SKM-1 (cell line): ENCODE data around the gene CLUH.

ENCODE experiments used
- DNase-seq: peaks from one replicate; lab custom pipeline; 2025; ENCODE audit not compliant: unreplicated experiment; lab: John Stamatoyannopoulos, UW

CLUH gene, protein sequence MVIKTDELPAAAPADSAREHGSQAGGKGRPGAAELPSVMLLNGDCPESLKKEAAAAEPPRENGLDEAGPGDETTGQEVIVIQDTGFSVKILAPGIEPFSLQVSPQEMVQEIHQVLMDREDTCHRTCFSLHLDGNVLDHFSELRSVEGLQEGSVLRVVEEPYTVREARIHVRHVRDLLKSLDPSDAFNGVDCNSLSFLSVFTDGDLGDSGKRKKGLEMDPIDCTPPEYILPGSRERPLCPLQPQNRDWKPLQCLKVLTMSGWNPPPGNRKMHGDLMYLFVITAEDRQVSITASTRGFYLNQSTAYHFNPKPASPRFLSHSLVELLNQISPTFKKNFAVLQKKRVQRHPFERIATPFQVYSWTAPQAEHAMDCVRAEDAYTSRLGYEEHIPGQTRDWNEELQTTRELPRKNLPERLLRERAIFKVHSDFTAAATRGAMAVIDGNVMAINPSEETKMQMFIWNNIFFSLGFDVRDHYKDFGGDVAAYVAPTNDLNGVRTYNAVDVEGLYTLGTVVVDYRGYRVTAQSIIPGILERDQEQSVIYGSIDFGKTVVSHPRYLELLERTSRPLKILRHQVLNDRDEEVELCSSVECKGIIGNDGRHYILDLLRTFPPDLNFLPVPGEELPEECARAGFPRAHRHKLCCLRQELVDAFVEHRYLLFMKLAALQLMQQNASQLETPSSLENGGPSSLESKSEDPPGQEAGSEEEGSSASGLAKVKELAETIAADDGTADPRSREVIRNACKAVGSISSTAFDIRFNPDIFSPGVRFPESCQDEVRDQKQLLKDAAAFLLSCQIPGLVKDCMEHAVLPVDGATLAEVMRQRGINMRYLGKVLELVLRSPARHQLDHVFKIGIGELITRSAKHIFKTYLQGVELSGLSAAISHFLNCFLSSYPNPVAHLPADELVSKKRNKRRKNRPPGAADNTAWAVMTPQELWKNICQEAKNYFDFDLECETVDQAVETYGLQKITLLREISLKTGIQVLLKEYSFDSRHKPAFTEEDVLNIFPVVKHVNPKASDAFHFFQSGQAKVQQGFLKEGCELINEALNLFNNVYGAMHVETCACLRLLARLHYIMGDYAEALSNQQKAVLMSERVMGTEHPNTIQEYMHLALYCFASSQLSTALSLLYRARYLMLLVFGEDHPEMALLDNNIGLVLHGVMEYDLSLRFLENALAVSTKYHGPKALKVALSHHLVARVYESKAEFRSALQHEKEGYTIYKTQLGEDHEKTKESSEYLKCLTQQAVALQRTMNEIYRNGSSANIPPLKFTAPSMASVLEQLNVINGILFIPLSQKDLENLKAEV (N-terminal part only)

DNA sequence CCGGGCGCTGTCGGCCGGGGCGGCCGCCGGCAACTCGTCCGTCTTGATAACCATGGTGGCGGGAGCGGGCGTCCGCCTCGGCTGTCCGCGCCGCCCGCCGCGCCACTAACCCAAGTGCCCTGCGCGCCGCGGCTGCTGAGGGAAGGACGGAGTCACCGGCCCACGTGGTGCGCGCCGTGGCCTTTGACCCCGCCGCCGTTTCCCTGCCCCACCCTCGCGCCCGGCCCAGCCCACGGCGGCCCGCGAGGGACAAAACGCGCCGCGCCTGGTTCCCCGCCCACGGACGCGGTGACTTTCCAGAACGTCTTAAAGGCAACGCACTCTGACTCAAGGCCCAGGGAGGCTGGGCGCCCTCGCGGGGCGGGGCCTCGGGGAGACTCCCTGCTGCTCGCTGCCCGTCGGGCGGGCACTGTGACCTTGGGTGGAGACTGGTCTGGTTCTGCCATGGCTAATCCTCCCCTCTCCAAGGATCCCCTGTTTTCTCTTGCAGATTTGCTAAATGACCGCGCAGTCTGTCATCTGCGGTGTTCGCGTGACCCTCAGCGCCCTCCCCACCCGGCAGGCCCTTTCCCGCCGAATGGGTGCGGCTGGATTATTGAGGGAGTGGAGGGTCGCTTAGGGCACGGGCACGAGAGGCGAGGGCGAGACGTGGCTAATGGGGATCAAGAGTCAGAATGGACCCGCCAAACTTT, at the start of gene CLUH:
CLUH (minus strand) TSS at position 157 of the 692 bp plus-strand sequence; CDS start at position 54, 103 bp downstream.
- DNase-seq = peak; percentile 54

DNA sequence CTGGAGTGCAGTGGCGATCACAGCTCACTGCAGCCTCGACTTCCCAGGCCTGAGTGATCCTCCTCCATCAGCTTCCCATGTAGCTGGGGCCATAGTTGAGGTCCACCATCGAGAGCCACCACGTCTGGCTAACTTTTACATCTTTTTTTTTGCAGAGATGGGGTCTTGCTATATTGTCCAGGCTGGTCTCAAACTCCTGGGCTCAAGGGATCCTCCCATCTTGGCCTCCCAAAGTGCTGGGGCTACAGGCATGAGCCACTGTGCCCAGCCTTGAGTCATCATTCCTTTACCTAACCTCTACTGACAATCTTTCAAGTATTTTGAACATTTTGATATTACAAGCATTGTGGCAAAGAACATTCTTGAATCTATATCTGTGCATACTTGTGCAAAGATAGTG, 47.3 kb upstream of the CLUH start:
- no peak for DNase-seq

DNA sequence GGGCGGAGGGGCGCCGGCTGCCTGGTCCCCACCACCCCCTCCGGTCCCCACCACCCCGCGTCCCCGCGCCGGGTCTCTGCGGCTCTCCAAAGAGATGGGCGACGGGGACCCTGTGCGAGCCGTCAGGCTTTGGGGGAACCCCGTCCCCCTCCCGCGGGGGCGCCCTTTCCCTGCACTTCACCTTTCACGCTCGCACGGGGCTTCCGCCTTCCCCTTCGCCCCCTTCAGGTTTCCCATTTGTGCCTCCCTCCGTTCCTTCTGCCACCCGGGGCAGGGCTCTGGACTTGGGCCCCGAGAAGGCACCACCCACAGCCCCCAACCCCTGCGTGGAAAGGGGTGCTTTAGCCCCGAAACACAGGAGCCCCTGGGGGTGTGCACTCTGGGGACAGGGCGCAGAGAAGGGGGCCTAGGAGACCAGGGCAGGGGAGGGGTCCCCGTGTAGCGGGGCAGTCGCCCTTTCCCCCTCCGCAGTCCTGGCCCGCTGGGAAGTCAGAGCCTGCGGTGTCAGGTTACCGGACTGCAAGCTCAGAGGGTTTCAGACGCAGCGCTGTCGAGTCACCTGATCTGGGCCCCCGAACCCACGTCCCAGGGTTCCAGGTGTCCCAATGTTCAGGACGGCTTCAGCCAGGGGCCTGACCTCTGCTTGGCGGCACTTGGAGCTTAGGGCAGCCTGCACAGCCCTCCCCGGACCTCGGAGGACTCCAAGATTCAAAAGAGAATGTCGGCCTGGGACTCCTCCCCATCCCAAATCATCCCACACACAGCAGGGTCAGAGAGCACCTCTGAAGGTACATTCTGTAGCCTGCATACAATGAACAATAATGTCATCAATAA, 44.5 kb upstream of the CLUH start:
- no peak for DNase-seq

DNA sequence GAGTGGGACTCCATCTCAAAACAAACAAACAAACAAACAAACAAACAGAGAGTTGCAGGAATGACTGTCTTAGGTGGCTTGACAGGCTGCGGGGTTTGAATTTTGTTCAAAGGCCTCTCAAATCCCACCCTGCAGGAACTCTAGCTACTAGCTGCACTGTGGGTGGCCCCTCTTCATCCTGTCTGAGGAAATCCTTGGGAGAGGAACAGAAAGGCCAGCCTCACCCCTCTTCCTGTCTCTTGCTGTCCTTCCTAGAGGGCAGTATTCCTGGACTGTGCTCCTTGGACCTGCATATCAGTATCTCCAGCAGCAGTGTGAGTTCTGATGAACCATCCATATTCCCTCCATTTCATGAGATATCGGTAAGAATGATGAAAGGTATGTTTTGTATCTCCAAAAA, 39.9 kb upstream of the CLUH start:
- DNase-seq = no peak

DNA sequence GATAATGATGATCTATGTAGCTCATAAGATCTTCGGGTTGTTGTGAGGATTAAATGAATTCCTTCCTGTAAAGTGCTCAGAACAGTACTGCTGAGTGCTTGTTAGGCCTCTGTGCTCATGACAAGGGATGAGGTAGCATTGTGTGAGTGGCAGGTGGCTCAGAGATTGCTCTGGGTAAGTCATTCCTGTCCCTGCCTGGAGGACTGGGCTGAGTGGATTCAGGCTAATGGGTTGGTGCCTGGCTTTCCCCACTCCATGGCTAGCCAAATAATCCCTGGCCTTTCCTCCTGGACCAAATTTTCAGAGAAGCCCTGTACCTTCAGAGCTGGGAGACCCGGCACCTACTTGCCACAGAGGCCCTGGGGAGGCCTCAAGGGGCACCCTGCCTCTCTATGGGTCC, 39.2 kb upstream of the CLUH start:
- DNase-seq = no peak

DNA sequence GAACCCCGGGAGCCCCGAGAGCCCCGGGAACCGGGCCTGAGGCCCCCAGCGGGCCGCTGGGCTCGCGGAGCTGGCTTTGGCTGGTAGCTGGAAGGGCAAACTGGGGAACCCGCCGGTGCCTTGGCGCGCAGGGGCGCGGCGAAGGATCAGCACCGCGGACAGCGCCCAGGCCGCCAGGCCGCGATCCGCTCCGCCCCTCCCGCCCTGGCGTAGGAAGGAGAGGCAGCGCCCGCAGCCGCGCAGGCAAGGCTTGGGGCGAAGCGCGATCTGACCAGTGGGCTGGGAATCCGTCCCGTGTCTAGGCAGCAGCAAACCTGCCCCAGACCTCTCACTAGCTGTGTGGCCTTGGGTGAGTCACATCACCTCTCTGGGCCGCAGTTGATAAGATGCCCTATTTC, 38.2 kb upstream of the CLUH start:
- DNase-seq = no peak

DNA sequence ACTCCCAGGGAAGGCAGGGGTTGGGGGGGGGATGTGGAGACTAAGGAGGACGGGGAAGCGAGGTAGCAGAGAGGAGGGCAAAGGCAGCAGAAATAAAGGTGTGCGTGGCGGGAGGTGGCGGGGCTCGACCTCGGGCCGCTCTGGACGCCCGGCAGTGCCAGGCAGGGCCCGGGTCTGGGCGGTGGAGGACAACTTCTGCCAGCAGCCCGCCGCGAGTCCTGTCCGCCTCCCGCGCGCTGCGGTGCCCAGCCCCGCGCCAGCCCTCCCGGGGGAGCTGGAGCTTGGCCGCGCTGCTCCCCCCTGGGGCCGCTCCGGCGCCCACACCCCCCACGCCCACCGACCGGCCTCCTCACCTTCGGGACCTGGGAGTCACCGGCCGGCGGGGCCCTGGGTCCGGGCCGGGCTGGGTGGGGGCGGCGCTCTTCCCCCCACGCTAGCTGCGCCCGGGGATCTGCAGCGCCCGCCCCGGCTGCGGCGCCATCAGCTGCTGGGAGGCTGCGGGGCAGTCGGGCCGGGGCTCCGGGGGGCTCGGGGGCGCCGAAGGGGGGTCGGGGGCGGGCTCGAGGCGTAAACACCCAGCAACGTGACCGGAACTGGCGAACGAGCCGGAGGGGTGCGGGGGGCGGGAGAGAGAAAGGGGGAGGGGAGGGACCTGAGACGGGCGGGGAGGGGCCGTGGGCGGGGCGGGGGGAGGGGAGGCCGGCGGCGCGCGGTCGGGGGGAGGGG, 37.7 kb upstream of the CLUH start, which contains the start of gene CCDC92B:
CCDC92B (minus strand) TSS at position 595 of the 726 bp plus-strand sequence. CDS start 14,507 bp downstream, outside the sequence.
- no peak for DNase-seq

DNA sequence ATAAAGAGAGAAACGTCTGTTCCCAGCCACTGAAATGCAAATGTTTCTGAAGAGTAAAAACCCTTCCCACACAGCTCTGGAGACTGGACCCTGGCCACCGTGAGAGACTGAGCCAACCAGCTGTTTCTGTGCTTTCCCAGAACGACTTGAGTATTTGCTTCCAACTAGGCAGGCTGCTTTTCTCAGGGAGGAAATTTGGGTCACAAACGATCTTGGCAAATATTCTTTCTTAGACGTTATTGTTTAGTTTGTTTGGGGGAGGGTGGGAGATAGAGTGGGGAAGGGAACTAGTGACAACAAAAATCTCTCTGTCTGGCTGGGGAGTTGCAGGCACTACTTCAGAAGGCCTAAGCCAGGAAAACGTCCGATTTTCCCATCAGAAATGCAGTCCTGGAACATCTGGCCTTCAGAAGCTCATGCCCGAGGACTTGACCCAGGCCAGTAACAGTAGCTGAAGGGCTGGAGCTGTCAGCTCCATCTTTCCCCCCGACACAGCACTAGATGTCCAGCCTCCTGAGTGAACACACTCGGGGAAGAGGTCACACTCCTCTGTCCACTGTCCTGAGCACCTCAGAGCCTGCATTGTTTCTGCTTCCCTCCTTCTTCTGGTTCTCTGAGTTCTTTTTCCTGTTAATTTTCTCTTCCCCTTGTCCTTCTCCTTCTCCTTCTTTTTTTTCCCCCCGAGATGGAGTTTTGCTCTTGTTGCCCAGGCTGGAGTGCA, 33.9 kb upstream of the CLUH start:
- no peak for DNase-seq

DNA sequence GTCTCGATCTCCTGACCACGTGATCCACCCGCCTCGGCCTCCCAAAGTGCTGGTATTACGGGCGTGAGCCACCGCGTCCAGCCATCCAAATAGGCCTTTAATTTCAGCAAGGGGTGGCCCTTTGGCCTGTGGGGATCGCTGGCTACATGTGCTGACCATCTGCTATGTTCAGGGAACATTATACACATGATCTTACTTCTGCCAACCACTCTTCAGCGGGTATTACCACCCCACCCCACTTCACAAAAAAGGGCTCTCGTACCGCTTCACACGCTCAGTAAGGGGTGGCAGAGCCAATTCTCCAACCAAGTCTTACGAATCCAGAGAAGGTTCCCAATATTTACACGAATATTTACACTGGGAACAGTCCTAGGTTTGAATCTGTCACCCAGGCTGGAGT, 26.1 kb upstream of the CLUH start:
- no peak for DNase-seq

DNA sequence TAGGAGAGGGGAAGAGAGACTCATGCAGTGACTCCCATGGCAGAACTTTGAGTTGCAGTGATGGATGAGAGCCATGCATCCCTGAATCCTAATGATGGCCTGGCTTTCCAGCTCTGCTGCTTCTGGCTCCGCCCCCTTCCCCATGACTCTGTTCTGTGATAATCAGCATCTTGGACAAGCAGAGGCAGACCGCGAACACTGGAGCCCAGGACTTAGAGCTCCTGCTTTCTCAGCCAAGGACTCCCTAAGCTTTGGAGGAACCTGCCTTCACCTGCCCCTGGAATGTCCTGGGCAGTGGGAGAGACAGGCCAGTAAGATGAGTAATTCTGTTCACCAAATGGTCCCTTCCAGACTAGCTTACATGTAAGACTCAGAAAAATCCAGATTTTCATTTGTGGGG, 25.4 kb upstream of the CLUH start:
- DNase-seq = no peak

DNA sequence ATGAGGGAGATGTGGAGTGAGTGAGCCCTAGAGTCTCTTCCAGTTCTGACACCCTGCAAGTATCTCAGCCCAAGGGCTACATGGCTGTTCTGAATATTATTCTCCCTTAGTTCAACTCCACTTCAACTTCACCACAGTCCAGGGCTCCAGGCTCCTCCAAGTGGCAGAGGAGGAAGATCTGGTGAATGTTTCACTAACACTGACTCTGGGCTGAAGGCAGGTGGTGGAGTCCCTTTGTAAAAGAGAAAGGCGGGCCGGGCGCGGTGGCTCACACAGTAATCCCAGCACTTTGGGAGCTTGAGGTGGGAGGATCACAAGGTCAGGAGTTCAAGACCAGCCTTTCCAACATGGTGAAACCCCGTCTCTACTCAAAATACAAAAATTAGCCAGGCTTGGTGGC, 24.3 kb upstream of the CLUH start:
- DNase-seq = no peak

DNA sequence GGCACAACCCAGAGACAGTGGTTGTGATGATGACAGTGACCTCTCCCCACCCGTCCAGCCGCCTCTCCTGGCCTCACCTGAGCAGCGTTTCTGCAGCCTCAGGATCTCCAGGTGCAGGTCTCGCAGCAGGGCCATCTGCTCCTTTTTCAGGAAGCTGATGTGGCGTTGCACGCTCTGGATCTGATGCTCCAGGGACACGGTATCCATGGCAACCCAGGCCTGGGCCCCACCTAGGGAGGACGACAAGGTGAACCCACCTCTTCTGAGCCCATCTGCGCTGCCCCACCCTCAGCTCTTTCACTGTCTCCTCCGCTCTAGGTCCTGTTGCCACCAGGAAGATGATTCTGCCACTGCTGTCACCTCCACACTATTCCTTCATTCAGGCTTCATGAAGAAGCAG, 23.4 kb upstream of the CLUH start:
- DNase-seq = no peak

DNA sequence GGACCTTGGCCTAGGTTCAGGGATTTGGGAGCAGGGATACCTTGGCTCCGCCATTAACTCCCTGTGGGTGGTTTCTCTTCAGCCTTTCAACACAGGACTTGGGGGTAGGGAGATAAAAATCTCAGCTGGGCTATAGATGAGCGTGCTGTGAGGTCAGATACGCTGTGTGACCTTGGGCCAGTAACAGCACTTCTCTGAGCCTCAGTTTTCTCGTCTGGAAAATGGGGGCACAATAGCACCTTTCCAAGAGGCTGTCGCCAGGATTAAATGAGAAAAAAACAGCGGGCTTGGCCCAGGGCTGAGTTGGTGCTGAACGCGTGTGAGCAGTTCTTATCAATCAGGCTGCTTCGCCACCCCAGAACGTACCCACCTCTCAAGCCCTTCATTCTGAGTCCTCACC, 20.2 kb upstream of the CLUH start:
- DNase-seq = no peak

DNA sequence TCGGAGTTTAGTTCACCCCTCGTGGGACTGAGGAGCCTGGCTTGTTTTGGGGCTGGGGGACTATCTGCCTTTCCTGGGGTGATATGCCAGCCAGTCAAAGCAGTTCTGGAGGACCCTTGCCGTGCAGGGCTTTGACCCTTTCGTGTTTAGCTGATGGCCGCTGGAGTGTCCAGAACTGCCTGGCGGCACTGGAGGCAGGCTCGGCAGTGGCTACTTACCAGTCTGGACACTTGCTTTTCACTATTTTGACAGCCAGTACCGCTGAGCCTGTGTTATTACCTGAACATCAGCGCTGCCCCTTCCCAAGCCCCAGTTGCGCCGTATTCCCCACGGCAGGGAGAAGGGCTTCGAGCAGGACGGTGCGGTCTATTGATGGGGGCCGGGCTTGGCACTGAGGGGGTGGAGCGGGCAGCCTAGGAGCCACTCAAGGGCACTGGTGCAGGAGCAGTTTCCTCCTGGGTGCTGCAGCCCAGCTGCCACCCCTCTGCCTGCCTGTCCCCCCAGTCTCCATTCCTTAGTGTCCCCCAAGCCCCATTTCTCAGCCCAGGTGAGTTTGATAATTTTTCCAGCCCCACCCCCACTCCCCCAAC, 19.3 kb upstream of the CLUH start:
- DNase-seq = no peak

DNA sequence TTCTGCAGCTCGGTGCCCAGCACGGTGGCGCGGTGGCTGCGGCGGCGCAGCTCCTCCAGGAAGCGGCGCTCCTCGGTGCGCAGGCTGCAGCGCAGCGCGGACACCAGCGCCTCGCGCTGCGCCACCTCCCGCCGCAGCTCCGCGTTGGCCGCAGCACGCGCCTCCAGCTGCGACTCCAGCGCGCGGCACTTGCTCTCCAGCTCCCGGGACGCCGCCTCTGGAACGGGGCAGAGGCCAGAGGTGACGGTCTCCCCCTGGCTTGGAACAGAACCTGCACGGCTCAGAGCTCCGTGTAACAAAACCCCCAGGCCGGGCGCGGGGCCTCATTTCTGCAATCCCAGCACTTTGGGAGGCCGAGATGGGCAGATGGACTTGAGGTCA, 13.2 kb upstream of the CLUH start:
- no peak for DNase-seq

DNA sequence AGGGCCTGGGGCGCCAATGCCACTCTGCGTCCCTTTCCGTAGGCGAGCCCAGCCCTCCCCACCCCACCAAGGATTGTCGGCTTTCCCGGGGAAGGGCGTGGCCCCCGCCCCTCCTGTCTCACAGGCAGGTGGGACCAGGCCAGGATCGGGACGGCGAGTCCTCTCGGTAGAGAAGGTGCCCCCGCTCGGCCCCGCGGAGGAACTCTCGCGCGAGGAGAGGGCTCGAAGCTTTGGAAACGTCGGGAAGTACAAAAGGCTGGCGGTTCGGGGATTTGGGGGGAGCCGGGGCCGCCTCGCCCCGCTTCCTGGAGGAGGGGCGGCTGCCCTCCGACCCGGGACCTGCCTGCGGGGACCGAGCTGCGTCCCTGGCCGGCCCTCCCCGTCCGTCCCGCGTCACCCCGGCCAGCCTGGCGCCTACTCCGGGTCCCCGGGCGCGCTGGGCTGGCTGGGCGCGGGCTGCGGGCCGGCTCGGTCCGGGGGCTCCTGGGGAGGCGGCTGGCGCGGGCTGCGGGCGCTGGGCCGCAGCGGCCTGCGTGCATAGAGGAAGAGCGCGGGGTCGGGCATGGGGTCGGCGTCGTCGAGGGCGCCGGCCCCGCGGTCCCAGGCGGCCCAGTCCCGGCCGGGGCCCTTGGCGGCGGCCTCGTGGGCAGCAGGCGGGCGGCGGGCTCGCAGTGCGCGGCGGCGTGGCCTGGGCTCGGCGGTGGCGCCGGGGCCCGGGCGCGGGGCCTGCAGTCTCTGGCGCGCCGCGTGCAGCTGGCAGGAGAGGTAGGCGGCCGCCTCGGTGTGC, 12.6 kb upstream of the CLUH start:
- DNase-seq = no peak

DNA sequence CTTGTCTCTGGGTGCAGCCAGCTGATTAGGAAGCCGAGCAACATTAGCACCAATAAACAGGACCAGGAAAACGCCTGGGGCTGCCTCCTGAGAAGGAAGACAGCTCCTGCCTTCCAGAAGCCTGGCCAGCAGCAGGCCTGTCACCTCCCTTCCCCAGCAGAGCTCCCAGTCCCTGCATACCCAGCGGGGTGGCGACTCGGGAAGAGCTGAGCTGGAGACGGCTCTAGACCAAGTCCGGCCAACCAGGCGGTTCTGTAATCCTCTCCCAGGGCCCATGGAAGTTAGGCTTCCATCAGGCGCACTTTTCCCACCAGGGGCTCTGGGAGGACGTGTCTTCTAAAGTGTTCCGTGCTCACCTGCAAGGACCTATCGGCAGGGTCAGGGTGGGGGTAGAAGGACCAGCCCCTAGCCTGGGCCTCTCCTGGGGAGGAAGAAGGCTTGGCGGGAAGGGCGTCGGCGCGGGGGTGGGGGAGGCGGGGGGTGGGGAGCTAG, 12.0 kb upstream of the CLUH start:
- no peak for DNase-seq
